HepG2 (cell line): Measurements from ENCODE around the gene GABRA4. TPM values are rescaled to one million over a fixed set of nuclear protein-coding genes. Genes with fewer than 3 reads are reported as not detected.

Experiments used
- ATAC-seq: fragments of 200-7000 bp; cut with Tn5 transposase; 3 replicates; pipeline ENCODE4 v1.9.1; 2020; ENCODE audit warnings: mild to moderate bottlenecking, moderate library complexity
- BruUV-seq: library from RNA; stranded (reverse); fragments of 400-500 nt; replicated peaks from 2 replicates; lab custom pipeline; 2021; lab: Mats Ljungman, UMichigan
- CTCF ChIA-PET: fragments of 300-600 bp; formaldehyde crosslinking; extraction: SDS; loops from one replicate; lab custom pipeline; 2021; ENCODE audit warnings: low total read pairs, inconsistent platforms, low intra/inter-chr PET ratio; lab: Yijun Ruan, JAX
- POLR2A ChIA-PET: fragments of 350-600 bp; sonication (Branson Sonifier 250); formaldehyde crosslinking; loops from one replicate; lab custom pipeline; 2020; ENCODE audit warnings: antibody characterized with exemption, inconsistent platforms; lab: Yijun Ruan, JAX
- DNase-seq: peaks from one replicate; pipeline ENCODE4 v3.0.0-alpha.2; 2015; ENCODE audit warnings: low spot score
- FAIRE-seq: peaks from 3 replicates; lab custom pipeline; 2011; peaks lifted over from hg19 to GRCh38; lab: Jason Lieb, UNC
- H2AFZ ChIP-seq: one replicate; pipeline ENCODE4 v1.6.1; 2011; ENCODE audit warnings: low read length, inconsistent platforms
- H3K27ac ChIP-seq: fragments of 300-600 bp; 3 replicates; pipeline ENCODE4 v1.8.0; 2011; ENCODE audit warnings: mixed run types, mild to moderate bottlenecking, mixed read lengths, low read length, inconsistent platforms; ENCODE audit not compliant: insufficient read depth; ENCODE audit errors: extremely low read length
- H3K27me3 ChIP-seq, 2 experiments: fragments of 200-600 bp in 1 of 2; 2 replicates in 1 of 2; 3 replicates in 1 of 2; pipeline versions ENCODE4 v1.6.0 to v1.8.0; 2011; ENCODE audit warnings: low read length in 2 of 2, mild to moderate bottlenecking in 2 of 2, moderate library complexity in 2 of 2, inconsistent platforms in 1 of 2; ENCODE audit not compliant: insufficient read depth in 2 of 2, control insufficient read depth in 1 of 2
- H3K36me3 ChIP-seq, 2 experiments: fragments of 200-600 bp in 1 of 2; replicated peaks in 1 of 2; 2 replicates in 1 of 2; 3 replicates in 1 of 2; pipeline versions ENCODE4 v1.5.1 to v1.8.0; 2011; ENCODE audit warnings: low read length in 2 of 2, inconsistent platforms in 1 of 2; ENCODE audit not compliant: insufficient read depth in 2 of 2, control insufficient read depth in 1 of 2
- H3K4me1 ChIP-seq: 2 replicates; pipeline ENCODE4 v1.5.1; 2012; ENCODE audit warnings: low read length, inconsistent platforms; ENCODE audit not compliant: insufficient read depth
- H3K4me2 ChIP-seq: 2 replicates; pipeline ENCODE4 v1.6.0; 2011; ENCODE audit warnings: low read depth, low read length, inconsistent platforms
- H3K4me3 ChIP-seq, 3 experiments: fragments of 200-600 bp in 1 of 3; sonication (generic), shearing (Covaris generic) in 1 of 3; replicated peaks in 1 of 3; 2 replicates each; pipeline ENCODE4 v1.5.1; 2011 to 2016; ENCODE audit warnings: low read length in 3 of 3, inconsistent platforms in 2 of 3, low read depth in 2 of 3, mild to moderate bottlenecking in 2 of 3, control low read depth in 1 of 3, mixed read lengths in 1 of 3; ENCODE audit not compliant: insufficient read depth in 1 of 3
- H3K79me2 ChIP-seq: one replicate; pipeline ENCODE4 v1.6.1; 2011; ENCODE audit warnings: low read length, inconsistent platforms; ENCODE audit not compliant: insufficient read depth
- H3K9ac ChIP-seq: 2 replicates; pipeline ENCODE4 v1.6.0; 2011; ENCODE audit warnings: mild to moderate bottlenecking, low read depth, low read length, inconsistent platforms; ENCODE audit not compliant: insufficient read depth
- H3K9me3 ChIP-seq: 2 replicates; pipeline ENCODE4 v1.5.1; 2012; ENCODE audit warnings: mild to moderate bottlenecking, low read length
- H4K20me1 ChIP-seq: 2 replicates; pipeline ENCODE4 v1.6.0; 2011; ENCODE audit warnings: inconsistent platforms, mild to moderate bottlenecking, low read length, moderate library complexity; ENCODE audit not compliant: insufficient read depth
- GTF2F1 ChIP-seq: fragments of 150-350 bp; IDR thresholded peaks from 2 replicates; pipeline ENCODE4 v1.6.1; 2014; ENCODE audit warnings: low read length
- MAFF ChIP-seq: IDR thresholded peaks from 2 replicates; pipeline ENCODE4 v1.6.1; 2011; ENCODE audit warnings: low read depth, low read length, improper control_type of control experiment
- MAFK ChIP-seq, 2 experiments: IDR thresholded peaks in 1 of 2; conservative IDR thresholded peaks in 1 of 2; 2 replicates each; pipeline ENCODE4 v1.6.1; 2011; ENCODE audit warnings: improper control_type of control experiment in 2 of 2, low read length in 2 of 2
- NFATC3 ChIP-seq: sonication (generic); formaldehyde crosslinking; IDR thresholded peaks from 2 replicates; pipeline ENCODE4 v1.5.1; 2020; ENCODE audit warnings: mild to moderate bottlenecking, missing genetic modification reagents
- NFE2 ChIP-seq: sonication (generic); formaldehyde crosslinking; IDR thresholded peaks from 2 replicates; pipeline ENCODE4 v1.4.0; 2020; ENCODE audit warnings: missing genetic modification reagents
- TFE3 ChIP-seq: IDR thresholded peaks from 2 replicates; pipeline ENCODE4 v1.6.1; 2016
- ZMYM2 ChIP-seq: sonication (generic); formaldehyde crosslinking; IDR thresholded peaks from 2 replicates; pipeline ENCODE4 v1.8.0; 2022; ENCODE audit warnings: mild to moderate bottlenecking, missing genetic modification reagents
- ZNF431 ChIP-seq: sonication (generic); formaldehyde crosslinking; IDR thresholded peaks from 2 replicates; pipeline ENCODE4 v1.9.0; 2022; ENCODE audit warnings: missing genetic modification reagents, low read depth, mild to moderate bottlenecking, borderline replicate concordance
- ZNF468 ChIP-seq: sonication (generic); formaldehyde crosslinking; IDR thresholded peaks from 2 replicates; pipeline ENCODE4 v1.8.0; 2022; ENCODE audit warnings: mild to moderate bottlenecking, moderate library complexity, missing genetic modification reagents
- ZNF574 ChIP-seq: sonication (generic); formaldehyde crosslinking; IDR thresholded peaks from 2 replicates; pipeline ENCODE4 v1.4.0; 2020; ENCODE audit warnings: missing genetic modification reagents
- ZNF775 ChIP-seq: sonication (generic); formaldehyde crosslinking; IDR thresholded peaks from 2 replicates; pipeline ENCODE4 v1.4.0; 2020; ENCODE audit warnings: missing genetic modification reagents, mild to moderate bottlenecking, moderate library complexity, borderline replicate concordance
- ZNF776 ChIP-seq: sonication (generic); formaldehyde crosslinking; IDR thresholded peaks from 2 replicates; pipeline ENCODE4 v1.4.0; 2020; ENCODE audit warnings: mild to moderate bottlenecking, missing genetic modification reagents
- WGBS: methylation state at CpG from one replicate; pipeline ENCODE4 v1.1.6; 2017; ENCODE audit warnings: low lambda C conversion rate; 5-methylcytosine and 5-hydroxymethylcytosine counted together
- in situ Hi-C: cut with HindIII; loops from 2 replicates; pipeline ENCODE4 v1.10.0; 2017; ENCODE audit warnings: low pct_unique_long_range_greater_than_20kb; ENCODE audit not compliant: extremely low pct_ligation_motif_present
- intact Hi-C: fragments of 100-400 bp; cut with micrococcal nuclease; formaldehyde crosslinking; loops from one replicate; pipeline ENCODE4 v1.10.0; 2022; ENCODE audit not compliant: unreplicated experiment
- polyA plus RNA-seq, 8 experiments: library from polyadenylated mRNA; depleted of rRNA in 3 of 8; stranded (reverse) in 7 of 8; unstranded in 1 of 8; fragments of >200 nt; fragmentation: Illumina TruSeq in 4 of 8; extraction: Trizol in 4 of 8; gene quantifications; 2 replicates each; pipeline versions ENCODE4 v1.2.1 to v1.2.3, GENCODE V29; 2011 to 2016; ENCODE audit warnings: low read depth in 4 of 8, missing spikeins in 1 of 8, mixed read lengths in 1 of 8; ENCODE audit not compliant: insufficient read depth in 1 of 8
- total RNA-seq, 5 experiments: library from RNA; depleted of rRNA; stranded (reverse); fragments of >200 nt; fragmentation: Illumina TruSeq; extraction: Trizol; gene quantifications; 2 replicates each; pipeline ENCODE4 v1.2.3, GENCODE V29; 2016; ENCODE audit warnings: low read depth in 1 of 5
- TF ChIP-seq, protein P1 (sequence below): sonication (generic); formaldehyde crosslinking; conservative IDR thresholded peaks from 2 replicates; pipeline ENCODE4 v1.4.0; 2020; ENCODE audit warnings: missing genetic modification reagents
- TF ChIP-seq, protein P2 (sequence below): sonication (generic); formaldehyde crosslinking; IDR thresholded peaks from 2 replicates; pipeline ENCODE4 v1.8.0; 2022; ENCODE audit warnings: mild to moderate bottlenecking, missing genetic modification reagents, borderline replicate concordance

Gene GABRA4
- total and polyA plus RNA-seq, 2 of the 13 experiments (the other 11 are each of a cell fraction or from before 2014, with no cell fraction given) = not detected

- 34% methylated on average over 3 of the region's 3 CpGs for WGBS
- Histone ChIP-seq H3K9ac (no peak overlapping the region), H3K36me3 (no peaks in the 10 kb centered on the region), H3K9me3 (no peaks in the 10 kb centered on the region), H3K79me2 (no peaks in the 10 kb centered on the region), H3K4me3 (no peak overlapping the region), H3K27ac (no peak overlapping the region), H2AFZ (no peak overlapping the region), H3K27me3 (no peaks in the 10 kb centered on the region), H3K4me2 (no peak overlapping the region), H3K4me1 (peaks cover 11% of the 10 kb centered on the region), H4K20me1 (no peaks in the 10 kb centered on the region)
- no peak for TF ChIP-seq GTF2F1
- TF ChIP-seq ZNF431 = no peak
- TF ChIP-seq, protein P1, sequence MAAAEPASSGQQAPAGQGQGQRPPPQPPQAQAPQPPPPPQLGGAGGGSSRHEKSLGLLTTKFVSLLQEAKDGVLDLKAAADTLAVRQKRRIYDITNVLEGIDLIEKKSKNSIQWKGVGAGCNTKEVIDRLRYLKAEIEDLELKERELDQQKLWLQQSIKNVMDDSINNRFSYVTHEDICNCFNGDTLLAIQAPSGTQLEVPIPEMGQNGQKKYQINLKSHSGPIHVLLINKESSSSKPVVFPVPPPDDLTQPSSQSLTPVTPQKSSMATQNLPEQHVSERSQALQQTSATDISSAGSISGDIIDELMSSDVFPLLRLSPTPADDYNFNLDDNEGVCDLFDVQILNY (CRISPR knock-in tag) = no peak
- TF ChIP-seq MAFF = peak; percentile 54; the same call in 1 of the 2 replicates
- TF ChIP-seq NFATC3 = no peak
- peak; percentile 50 to 60; a peak in 3 of 4 replicates for TF ChIP-seq MAFK (conservative IDR thresholded peaks at IDR 0.05 in 1 of 2, IDR thresholded peaks at IDR 0.05 in 1 of 2; ENCODE audit: low read length in 2 of 2)
- TF ChIP-seq ZNF468 (CRISPR knock-in tag) = no peak
- TF ChIP-seq ZNF776 (CRISPR knock-in tag) = no peak
- intact Hi-C loops (no loop called here), in situ Hi-C loops (no loop called here)
- POLR2A ChIA-PET = no interaction called here
- DNase-seq (no peak), ATAC-seq (no peak), FAIRE-seq (no peak)
- CTCF ChIA-PET = no interaction called here
- BruUV-seq = no TSS peak
Measured at GRCh38 chr4:47013373-47013772, 20.0 kb upstream of the GABRA4 start.

DNA sequence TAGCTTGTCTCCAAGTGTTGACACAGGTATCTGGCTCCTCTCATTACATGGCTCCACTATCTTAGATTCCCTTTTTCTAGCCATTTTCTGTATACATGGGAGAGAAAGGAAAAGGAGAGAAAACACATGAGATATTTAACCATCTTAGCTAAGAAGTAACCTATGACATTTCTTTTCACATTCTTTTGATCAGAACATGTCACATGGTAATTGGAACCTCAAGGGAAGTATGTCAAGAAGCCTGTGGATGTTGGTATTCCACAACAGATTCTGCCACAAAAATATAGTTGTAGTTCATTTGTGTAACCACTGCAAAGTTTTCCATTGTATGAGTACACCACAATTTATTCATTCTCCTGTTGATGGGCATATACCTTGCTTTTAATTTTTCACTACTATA is 19.3 kb upstream of the GABRA4 start:
- CTCF ChIA-PET = no interaction called here
- Histone ChIP-seq H4K20me1 (no peaks in the 10 kb centered on the region), H3K27ac (no peak overlapping the region), H2AFZ (no peak overlapping the region), H3K4me3 (no peak overlapping the region), H3K79me2 (no peaks in the 10 kb centered on the region), H3K9me3 (no peaks in the 10 kb centered on the region), H3K36me3 (no peaks in the 10 kb centered on the region), H3K9ac (no peak overlapping the region), H3K4me1 (peaks cover 11% of the 10 kb centered on the region), H3K27me3 (no peaks in the 10 kb centered on the region), H3K4me2 (no peak overlapping the region)
- intact Hi-C loops = no loop called here
- in situ Hi-C loops = no loop called here
- no peak for FAIRE-seq
- POLR2A ChIA-PET = no interaction called here
- ATAC-seq = no peak
- no peak for DNase-seq
- no TSS peak for BruUV-seq
- TF ChIP-seq ZNF574 (CRISPR knock-in tag) (no peak), ZMYM2 (CRISPR knock-in tag) (no peak), ZNF775 (CRISPR knock-in tag) (no peak), TFE3 (CRISPR knock-in tag) (no peak), NFE2 (CRISPR knock-in tag) (no peak)
- TF ChIP-seq, protein P2, sequence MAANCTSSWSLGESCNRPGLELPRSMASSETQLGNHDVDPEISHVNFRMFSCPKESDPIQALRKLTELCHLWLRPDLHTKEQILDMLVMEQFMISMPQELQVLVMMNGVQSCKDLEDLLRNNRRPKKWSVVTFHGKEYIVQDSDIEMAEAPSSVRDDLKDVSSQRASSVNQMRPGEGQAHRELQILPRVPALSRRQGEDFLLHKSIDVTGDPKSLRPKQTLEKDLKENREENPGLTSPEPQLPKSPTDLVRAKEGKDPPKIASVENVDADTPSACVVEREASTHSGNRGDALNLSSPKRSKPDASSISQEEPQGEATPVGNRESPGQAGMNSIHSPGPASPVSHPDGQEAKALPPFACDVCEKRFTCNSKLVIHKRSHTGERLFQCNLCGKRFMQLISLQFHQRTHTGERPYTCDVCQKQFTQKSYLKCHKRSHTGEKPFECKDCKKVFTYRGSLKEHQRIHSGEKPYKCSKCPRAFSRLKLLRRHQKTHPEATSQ = no peak
